ENCODE data around the gene RAI2. TPM values are rescaled to one million over a fixed set of nuclear protein-coding genes. Genes with fewer than 3 reads are reported as not detected.
A peak's percentile ranks its signal among the peaks of the same experiment; 100 is the strongest.
"Not testable (repeated sequence)": the region's sequence is repeated elsewhere in the genome, so short reads cannot be mapped to it uniquely, and the experiment has no call there.

The RAI2 gene
- total RNA-seq, 1 donor from 2014 or later = 0.17 TPM

GRCh38 chrX:17798921-17799320, 62.2 kb downstream of the RAI2 start:
- H3K4me3 ChIP-seq (ENCODE audit: low read depth, low read length) = no peak overlapping the region
- no peak for TF ChIP-seq CTCF (conservative IDR thresholded peaks at IDR 0.05; ENCODE audit: low read depth, low read length)
- DNase-seq (ENCODE audit: low read depth) = no peak

- no peak overlapping the region for H3K4me3 ChIP-seq (ENCODE audit: low read depth, low read length)
- DNase-seq (ENCODE audit: low read depth) = no peak
- no peak for TF ChIP-seq CTCF (conservative IDR thresholded peaks at IDR 0.05; ENCODE audit: low read depth, low read length)
Observed at GRCh38 chrX:17792826-17793225, 68.3 kb downstream of the RAI2 start.

- no peak overlapping the region for H3K4me3 ChIP-seq (ENCODE audit: low read depth, low read length)
- no peak for DNase-seq (ENCODE audit: low read depth)
- TF ChIP-seq CTCF (conservative IDR thresholded peaks at IDR 0.05; ENCODE audit: low read depth, low read length) = no peak
Observed at GRCh38 chrX:17788956-17789562, 72.0 kb downstream of the RAI2 start.

GRCh38 chrX:17788439-17788838, 72.7 kb downstream of the RAI2 start:
- no peak for DNase-seq (ENCODE audit: low read depth)
- no peak overlapping the region for H3K4me3 ChIP-seq (ENCODE audit: low read depth, low read length)
- TF ChIP-seq CTCF (conservative IDR thresholded peaks at IDR 0.05; ENCODE audit: low read depth, low read length) = peak; percentile 77

GRCh38 chrX:17787557-17787956, 73.5 kb downstream of the RAI2 start:
- DNase-seq (ENCODE audit: low read depth) = no peak
- no peak for TF ChIP-seq CTCF (conservative IDR thresholded peaks at IDR 0.05; ENCODE audit: low read depth, low read length)
- H3K4me3 ChIP-seq (ENCODE audit: low read depth, low read length) = no peak overlapping the region

- peak overlapping the region; percentile 34 for H3K4me3 ChIP-seq (ENCODE audit: low read depth, low read length)
- DNase-seq (ENCODE audit: low read depth) = not testable (repeated sequence)
Observed at GRCh38 chrX:17786554-17787347, 74.3 kb downstream of the RAI2 start.

- no peak overlapping the region for H3K4me3 ChIP-seq (ENCODE audit: low read depth, low read length)
- TF ChIP-seq CTCF (conservative IDR thresholded peaks at IDR 0.05; ENCODE audit: low read depth, low read length) = no peak
- DNase-seq (ENCODE audit: low read depth) = no peak
Observed at GRCh38 chrX:17779434-17779833, 81.7 kb downstream of the RAI2 start.

Measured in epithelial cell of proximal tubule (primary cell).